Adipocyte (in vitro differentiated cells): ENCODE data around the gene AOPEP.

Experiments
- DNase-seq: peaks from one replicate; pipeline ENCODE4 v3.0.0-alpha.2; 2015; ENCODE audit warnings: low read depth
- H3K27me3 ChIP-seq: replicated peaks from 2 replicates; pipeline ENCODE4 v1.7.0; 2013; ENCODE audit warnings: mild to moderate bottlenecking, low read length, moderate library complexity; ENCODE audit not compliant: control insufficient read depth, insufficient read depth
- H3K36me3 ChIP-seq: 2 replicates; pipeline ENCODE4 v1.7.0; 2013; ENCODE audit warnings: low read length, mild to moderate bottlenecking, moderate library complexity; ENCODE audit not compliant: control insufficient read depth, insufficient read depth, severe bottlenecking
- H3K4me1 ChIP-seq: 2 replicates; pipeline ENCODE4 v1.7.0; 2013; ENCODE audit warnings: mild to moderate bottlenecking, low read length, moderate library complexity; ENCODE audit not compliant: control insufficient read depth, insufficient read depth
- H3K4me3 ChIP-seq: 2 replicates; pipeline ENCODE4 v1.7.0; 2013; ENCODE audit warnings: mild to moderate bottlenecking, low read length, moderate library complexity
- H3K9ac ChIP-seq: 2 replicates; pipeline ENCODE4 v1.7.0; 2013; ENCODE audit warnings: mild to moderate bottlenecking, low read length, moderate library complexity
- H3K9me3 ChIP-seq: 2 replicates; pipeline ENCODE4 v1.7.0; 2013; ENCODE audit warnings: mild to moderate bottlenecking, low read length, moderate library complexity; ENCODE audit not compliant: control insufficient read depth

Gene AOPEP

GRCh38 chr9:94782355-94783101 lies 56.0 kb downstream of the AOPEP start:
- H3K27me3 ChIP-seq = no peaks in the 10 kb centered on the region
- H3K36me3 ChIP-seq = no peaks in the 10 kb centered on the region
- no peaks in the 10 kb centered on the region for H3K9me3 ChIP-seq
- peaks cover 18% of the 10 kb centered on the region for H3K4me1 ChIP-seq
- H3K4me3 ChIP-seq = no peak overlapping the region
- H3K9ac ChIP-seq = peak overlapping the region; percentile 35
- DNase-seq = peak; percentile 84

DNA sequence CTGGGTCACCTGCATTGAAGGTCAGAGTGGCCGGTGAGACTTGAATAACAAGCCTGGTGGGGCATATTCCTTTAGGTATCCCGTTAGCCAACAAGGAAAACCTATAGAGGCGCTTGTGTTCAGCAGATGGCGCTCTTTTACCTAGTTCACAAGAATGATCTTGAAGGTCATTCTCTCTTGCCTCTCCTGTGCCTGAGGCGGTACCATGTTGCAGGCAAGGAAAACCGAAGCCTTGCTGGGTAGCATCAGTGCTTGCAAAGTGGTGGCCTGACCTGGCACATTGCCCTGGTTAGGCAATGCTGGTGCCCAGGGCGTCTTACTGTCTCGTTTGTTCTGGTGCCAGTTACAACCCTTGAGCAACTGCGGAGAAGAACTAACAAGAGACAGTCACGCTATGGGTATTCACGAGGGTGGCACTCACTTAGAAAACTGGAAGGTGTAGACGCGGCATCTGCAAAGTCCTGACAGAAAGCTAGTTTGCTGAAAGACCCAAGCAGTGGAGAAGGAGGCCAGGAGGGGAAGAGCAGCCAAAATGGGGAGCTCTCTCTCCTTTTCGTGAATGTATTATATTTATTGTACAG lies 56.7 kb downstream of the AOPEP start:
- H3K36me3 ChIP-seq = no peaks in the 10 kb centered on the region
- DNase-seq = peak; percentile 99

GRCh38 chr9:94783928-94784327 lies 57.4 kb downstream of the AOPEP start:
- Histone ChIP-seq H3K36me3 (no peaks in the 10 kb centered on the region), H3K9me3 (no peaks in the 10 kb centered on the region), H3K4me3 (no peak overlapping the region), H3K9ac (no peak overlapping the region), H3K27me3 (no peaks in the 10 kb centered on the region), H3K4me1 (peaks cover 18% of the 10 kb centered on the region)
- DNase-seq = peak; percentile 35

More for the DNA sequence above, 56.7 kb downstream of the AOPEP start:
- Histone ChIP-seq H3K27me3 (no peaks in the 10 kb centered on the region), H3K4me1 (peaks cover 18% of the 10 kb centered on the region), H3K9ac (peak overlapping the region; percentile 35), H3K4me3 (no peak overlapping the region), H3K9me3 (no peaks in the 10 kb centered on the region)

GRCh38 chr9:94785215-94786169 lies 59.0 kb downstream of the AOPEP start:
- Histone ChIP-seq H3K9ac (no peak overlapping the region), H3K4me3 (no peak overlapping the region), H3K9me3 (no peaks in the 10 kb centered on the region), H3K4me1 (peaks cover 16% of the 10 kb centered on the region), H3K36me3 (no peaks in the 10 kb centered on the region), H3K27me3 (no peaks in the 10 kb centered on the region)
- no peak for DNase-seq

DNA sequence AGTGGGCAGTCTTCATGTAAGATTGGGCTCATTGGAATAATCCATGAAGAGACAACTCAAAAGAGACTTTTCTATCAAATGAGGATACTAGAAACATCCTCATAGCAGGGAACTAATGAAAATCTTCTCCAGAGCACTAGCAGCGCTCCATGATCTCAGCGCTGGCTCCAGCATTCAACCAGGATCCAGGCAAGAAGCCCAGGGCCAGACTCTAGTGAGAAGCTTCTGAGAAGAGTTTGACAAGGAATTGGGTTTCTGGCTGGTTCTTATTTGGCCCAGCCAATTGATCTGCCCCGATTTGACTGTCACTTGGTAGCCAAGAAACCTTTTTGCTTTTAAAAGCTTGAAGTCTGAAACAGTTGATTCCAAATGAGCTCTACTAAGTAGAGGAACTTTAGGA lies 60.1 kb downstream of the AOPEP start:
- H3K4me1 ChIP-seq = peaks cover 12% of the 10 kb centered on the region
- no peak for DNase-seq
- H3K9me3 ChIP-seq = no peaks in the 10 kb centered on the region
- H3K36me3 ChIP-seq = no peaks in the 10 kb centered on the region
- H3K9ac ChIP-seq = no peak overlapping the region
- H3K4me3 ChIP-seq = no peak overlapping the region
- no peaks in the 10 kb centered on the region for H3K27me3 ChIP-seq

DNA sequence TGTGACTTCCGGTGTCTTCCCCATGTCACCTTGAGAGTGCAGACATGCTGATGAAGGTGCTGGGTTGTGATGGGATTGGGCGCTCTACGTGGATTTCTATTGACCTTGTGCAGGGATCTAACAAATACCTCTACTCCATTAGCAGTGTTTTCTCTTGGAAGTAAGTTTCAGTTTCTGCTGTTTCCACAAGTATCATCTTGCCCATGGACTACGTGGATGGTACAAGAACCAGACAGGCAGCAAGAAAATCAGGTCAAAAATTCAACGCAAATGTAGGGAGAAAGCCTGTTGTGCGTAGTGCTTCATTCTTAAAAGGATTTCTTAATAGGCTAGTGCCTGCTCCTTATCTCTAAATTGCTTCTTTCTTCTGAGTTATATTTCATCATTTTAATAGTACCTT lies 60.8 kb downstream of the AOPEP start:
- H3K27me3 ChIP-seq = no peaks in the 10 kb centered on the region
- H3K4me1 ChIP-seq = peaks cover 9% of the 10 kb centered on the region
- no peak overlapping the region for H3K9ac ChIP-seq
- no peak for DNase-seq
- H3K36me3 ChIP-seq = no peaks in the 10 kb centered on the region
- H3K9me3 ChIP-seq = no peaks in the 10 kb centered on the region
- H3K4me3 ChIP-seq = no peak overlapping the region

GRCh38 chr9:94788570-94789105 lies 62.1 kb downstream of the AOPEP start:
- Histone ChIP-seq H3K36me3 (no peaks in the 10 kb centered on the region), H3K9ac (no peak overlapping the region), H3K4me1 (peaks cover 7% of the 10 kb centered on the region), H3K9me3 (no peaks in the 10 kb centered on the region), H3K27me3 (no peaks in the 10 kb centered on the region), H3K4me3 (no peak overlapping the region)
- no peak for DNase-seq

DNA sequence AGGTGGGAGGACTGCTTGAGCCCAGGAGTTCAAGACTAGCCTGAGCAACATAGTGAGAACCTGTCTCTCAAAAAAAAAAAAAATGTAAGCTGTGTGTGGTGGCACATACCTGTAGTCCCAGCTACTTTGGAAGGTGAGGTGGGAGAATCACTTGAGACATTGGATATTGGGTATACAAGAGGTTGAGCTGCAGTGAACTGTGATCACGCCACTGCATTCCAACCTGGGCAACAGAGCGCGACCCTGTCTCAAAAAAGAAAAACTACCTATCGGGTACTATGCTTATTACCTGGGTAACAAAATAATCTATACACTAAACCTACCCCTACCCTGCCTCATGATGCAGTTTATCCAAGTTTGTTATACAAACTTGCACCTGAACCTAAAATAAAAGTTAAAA lies 64.9 kb downstream of the AOPEP start:
- H3K36me3 ChIP-seq = no peaks in the 10 kb centered on the region
- no peaks in the 10 kb centered on the region for H3K27me3 ChIP-seq
- H3K9me3 ChIP-seq = no peaks in the 10 kb centered on the region
- no peak overlapping the region for H3K9ac ChIP-seq
- DNase-seq = no peak
- H3K4me1 ChIP-seq = peaks cover 7% of the 10 kb centered on the region
- H3K4me3 ChIP-seq = no peak overlapping the region

GRCh38 chr9:94792511-94792910 lies 66.0 kb downstream of the AOPEP start:
- DNase-seq = no peak
- Histone ChIP-seq H3K4me1 (peaks cover 7% of the 10 kb centered on the region), H3K27me3 (no peaks in the 10 kb centered on the region), H3K4me3 (no peak overlapping the region), H3K36me3 (no peaks in the 10 kb centered on the region), H3K9ac (no peak overlapping the region), H3K9me3 (no peaks in the 10 kb centered on the region)

DNA sequence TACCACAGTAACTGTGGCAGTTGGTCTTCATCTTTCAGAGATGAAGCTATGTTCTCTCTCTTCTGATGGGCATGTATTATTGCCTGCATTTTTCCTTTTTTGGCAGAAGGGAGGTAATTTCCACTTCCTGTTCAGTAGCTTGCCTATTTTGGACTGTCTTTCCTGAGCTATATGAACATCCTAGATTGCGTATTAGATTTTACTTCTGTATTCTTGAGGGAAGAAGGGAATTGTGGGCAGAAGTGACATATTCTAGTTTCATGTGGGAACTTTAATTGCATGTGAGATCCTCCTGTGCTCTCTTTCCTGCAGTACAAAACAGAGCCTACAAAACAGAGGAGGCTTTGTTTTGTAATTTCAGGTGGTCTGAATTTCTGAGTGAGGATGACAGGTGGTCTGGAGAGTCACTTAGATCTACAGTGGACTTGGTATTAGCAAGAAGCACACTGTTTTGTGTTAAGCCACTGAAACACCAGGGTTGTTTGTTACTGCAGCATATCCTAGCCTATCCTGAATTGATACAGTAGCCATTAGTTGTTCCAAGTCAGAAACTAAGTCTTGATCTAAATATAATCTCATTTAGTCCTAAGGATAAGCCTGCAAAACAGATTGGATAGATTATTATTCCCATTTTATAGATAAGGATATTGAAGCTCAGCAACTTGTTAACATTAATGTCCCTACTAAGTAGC lies 68.1 kb downstream of the AOPEP start:
- Histone ChIP-seq H3K4me3 (no peak overlapping the region), H3K9ac (no peak overlapping the region), H3K4me1 (peaks cover 7% of the 10 kb centered on the region), H3K36me3 (no peaks in the 10 kb centered on the region), H3K27me3 (no peaks in the 10 kb centered on the region), H3K9me3 (no peaks in the 10 kb centered on the region)
- no peak for DNase-seq
